ENCODE measurements around the gene ZBTB12. TPM values are rescaled to one million over a fixed set of nuclear protein-coding genes. Genes with fewer than 3 reads are reported as not detected.
"Not testable (repeated sequence)": the region's sequence is repeated elsewhere in the genome, so short reads cannot be mapped to it uniquely, and the experiment has no call there.

Gene ZBTB12
- total RNA-seq, 1 experiment from 2014 or later: 1.3 TPM

DNA sequence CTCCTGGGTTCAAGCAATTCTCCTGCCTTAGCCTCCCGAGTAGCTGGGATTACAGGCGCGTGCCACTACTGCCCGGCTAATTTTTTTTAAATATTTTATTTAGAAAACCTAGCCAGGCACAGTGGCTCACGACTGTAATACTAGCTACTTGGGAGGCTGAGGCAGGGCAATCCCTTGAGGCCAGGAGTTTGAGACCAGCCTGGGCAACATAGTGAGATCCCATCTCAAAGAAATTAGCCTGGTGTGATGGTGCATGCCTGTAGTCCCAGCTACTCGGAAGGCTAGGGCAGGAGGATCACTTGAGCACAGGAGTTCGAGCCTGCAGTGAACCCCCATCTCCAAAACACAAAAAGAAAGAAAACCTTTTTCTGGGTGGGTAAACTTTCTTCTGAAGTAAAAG is 25.5 kb downstream of the ZBTB12 start:
- no peak for DNase-seq (ENCODE audit: low spot score)

DNA sequence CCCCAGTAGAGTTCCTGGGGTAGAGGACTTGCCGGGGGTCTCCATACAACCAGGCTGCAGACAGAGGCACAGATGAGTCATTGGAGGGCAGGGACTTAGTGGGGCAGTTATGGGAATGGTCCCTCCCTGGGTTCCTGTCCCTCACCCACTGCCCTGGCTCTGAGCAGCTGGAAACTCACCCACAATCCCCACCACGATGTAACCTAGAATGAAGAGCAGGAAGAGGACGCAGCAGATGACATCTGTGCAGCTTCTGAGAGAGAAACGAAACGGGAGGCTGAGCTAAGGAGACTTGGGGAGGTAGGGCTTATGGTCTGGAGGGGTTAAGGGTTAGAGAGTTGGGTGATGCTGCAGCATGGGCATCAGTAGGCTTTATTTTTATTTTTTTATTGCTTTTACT is 26.0 kb downstream of the ZBTB12 start:
- DNase-seq (ENCODE audit: low spot score): no peak

DNA sequence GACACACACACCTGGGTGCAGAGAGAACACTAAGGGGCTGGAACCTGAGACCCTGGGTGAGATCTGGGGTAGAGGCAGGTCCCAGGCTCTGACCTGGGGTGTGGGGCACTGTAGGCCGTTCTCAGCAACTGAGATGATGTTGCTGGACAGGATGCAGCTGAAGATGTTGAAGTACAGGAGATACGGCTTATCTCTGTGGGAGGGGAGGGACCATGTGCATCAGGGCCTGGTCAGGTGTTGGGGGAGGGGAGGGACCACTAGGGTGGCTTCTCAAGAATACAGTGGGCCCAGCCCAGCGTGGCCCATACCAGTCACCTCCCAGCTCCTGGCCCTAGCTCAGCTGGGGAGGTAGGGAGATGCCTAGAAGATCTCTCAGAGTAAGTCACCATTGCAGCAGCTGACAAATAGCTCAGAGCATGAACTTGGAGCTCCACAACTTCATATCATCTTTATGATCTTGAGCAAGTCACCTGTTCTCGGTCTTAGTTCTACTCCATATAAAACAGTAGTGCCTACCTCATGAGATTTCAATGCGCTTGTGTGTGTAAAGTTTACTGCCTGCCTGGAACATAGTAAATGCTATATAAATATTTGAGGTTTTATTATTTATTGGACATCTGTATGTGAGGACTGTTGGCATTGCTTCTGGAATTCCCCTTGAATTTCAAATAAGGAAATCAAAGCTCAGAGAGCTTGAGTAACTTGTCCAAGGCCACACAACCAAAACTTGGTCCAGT is 26.9 kb downstream of the ZBTB12 start:
- DNase-seq (ENCODE audit: low spot score): no peak

DNA sequence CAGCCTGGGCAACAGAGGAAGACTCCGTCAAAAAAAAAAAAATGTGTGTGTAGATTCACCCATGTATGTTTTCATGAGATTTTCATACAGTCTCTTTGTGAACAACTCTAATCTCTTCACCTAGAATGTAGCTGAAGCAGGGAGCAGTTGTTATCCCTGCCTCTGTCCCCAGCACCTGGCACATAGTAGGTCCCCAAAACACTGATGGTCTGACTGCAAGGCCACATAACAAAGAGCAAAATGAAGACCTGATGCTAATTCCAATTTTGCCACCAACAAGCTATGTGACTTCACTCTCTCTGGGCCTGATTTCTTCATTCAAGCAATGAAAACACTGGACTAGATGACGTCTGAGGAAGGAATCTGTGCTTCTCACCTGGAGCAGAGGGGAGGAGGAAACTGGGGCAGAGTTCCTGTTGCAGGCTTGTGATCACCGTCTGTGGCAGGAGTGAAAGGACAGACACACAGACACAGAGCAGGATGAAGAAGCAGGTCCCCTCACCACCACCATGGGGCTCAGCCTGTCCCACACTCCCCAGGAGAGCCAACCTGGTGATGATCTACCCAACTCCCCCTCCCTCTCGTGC is 27.7 kb downstream of the ZBTB12 start:
- no peak for DNase-seq (ENCODE audit: low spot score)

DNA sequence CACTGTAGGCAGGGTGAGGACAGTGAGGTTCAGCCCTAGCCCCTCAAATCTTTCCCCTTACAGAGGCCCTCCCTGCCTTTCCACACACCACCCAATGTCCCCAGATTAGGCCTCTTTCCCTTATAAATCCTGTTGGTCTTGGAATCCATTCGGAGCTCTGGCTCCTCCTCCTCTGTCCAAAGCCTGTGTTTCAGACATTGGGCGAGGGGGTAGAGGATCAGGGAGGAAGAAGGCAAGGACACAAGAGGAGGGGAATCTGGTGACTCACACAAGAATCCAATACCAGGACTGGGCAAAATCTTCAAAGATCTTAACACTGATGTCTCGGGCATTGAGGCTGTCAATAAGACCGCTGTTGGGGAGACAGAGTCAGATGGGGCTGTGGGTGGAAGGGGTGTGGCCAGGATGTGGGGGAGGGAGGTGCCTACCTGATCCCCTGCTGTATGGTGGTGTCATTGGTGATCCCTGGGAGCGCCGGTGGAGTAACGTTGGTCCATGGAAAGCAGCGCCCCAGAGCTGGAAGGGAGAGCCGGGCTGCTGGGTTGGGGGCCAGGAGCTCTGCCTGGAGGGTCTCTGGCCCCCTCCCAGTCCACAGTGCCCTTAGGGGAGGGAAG is 30.7 kb downstream of the ZBTB12 start:
- DNase-seq (ENCODE audit: low spot score): peak; percentile 21

DNA sequence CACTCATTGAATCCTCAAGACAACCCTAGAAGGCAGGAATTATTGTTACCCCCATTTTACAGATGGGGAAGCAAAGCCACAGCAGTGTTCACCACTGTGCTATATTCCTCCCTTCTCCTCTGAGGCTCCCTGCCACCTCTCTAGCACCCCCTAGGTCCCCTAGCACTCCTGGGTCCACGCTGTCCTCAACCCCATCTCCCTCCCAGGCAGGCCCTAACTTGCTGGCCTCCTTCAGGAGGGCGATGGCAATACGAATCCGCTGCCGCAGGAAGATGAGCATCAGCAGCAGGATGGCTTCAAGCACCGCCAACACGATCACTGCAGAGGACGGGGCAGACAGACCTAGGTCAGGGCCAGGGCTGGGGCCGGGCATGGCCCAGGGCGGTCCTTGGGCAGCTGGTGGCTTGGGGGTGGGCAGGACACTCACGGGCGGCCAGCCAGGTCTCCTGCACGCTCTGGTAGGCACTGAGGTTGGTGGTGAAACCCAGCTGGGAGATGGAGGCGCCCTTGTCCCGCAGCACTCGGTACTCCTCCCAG is 31.4 kb downstream of the ZBTB12 start:
- DNase-seq (ENCODE audit: low spot score): no peak

DNA sequence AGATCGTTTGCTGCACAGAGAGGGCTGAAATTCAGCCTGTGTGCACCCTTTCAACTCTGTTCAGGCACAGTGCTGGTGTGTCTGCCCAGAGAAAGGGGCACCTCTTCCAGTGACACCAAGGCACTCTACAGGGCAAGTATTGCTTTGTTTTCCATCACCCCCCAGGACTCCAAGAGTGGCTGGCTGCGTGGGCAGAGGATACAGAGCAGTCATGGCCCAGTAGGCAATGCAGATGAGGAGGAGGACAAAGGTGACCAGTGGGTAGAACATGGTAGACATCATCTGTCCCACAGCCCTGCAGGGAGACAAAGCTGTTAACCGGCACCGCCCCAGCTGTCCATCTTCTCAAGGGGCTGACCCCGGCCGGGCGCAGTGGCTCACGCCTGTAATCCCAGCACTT is 32.5 kb downstream of the ZBTB12 start:
- no peak for DNase-seq (ENCODE audit: low spot score)

DNA sequence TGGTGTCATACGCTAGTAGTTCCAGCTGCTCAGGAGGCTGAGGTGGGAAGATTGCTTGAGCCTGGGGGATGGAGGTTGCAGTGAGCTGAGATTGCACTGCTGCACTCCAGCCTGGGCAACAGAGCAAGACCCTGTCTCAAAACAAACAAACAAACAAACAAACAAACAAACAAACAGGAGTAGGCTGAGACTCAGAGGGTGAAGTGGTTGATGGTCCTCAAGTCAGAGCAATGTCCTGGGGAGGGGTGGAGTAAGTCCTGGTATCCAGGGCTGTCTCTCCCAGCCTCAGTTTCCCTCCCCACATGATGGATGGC is 33.3 kb downstream of the ZBTB12 start:
- DNase-seq (ENCODE audit: low spot score): not testable (repeated sequence)

DNA sequence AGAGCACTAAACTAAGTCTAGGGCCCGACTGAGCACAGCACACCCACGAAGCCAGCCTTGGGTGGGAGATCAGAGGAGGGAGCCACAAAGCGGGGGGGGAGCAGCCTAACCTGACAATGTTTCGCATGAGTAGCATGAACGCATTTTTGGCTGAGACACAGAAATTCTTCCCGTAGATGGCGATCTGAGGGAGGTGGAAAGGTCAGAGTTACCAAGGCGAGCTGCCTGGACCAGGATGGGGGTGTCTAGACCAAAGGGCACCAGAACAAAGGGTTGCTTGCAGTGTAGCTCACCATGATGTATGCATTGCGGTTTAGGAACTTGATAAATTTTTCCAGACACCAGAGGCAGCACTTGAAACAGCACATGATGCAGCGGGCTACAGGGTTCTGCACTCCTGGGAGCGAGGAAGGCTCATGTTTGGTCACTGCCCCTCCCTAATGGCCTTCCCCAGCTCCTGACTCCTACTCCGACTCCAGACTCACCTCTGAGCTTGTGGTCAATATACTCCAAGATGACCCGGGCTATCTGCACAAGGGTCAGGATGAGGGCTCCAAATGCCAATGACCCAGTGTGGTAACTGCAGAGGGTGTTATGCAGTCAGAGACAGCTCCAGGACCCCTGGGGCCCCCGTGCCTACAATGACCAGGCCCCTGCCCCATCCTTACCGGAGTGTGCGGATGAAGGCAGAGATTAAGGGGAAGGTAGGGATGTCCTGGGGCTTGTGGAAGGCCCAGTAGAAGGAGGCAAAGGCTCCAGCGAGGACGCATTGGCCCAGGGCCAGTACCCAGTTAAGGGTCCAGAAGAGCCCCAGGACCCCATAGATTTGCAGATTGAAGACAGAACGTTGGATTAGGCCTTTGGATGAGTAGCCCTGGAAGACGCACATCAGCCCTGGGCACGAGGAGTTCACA is 36.4 kb downstream of the ZBTB12 start:
- no peak for DNase-seq (ENCODE audit: low spot score)

DNA sequence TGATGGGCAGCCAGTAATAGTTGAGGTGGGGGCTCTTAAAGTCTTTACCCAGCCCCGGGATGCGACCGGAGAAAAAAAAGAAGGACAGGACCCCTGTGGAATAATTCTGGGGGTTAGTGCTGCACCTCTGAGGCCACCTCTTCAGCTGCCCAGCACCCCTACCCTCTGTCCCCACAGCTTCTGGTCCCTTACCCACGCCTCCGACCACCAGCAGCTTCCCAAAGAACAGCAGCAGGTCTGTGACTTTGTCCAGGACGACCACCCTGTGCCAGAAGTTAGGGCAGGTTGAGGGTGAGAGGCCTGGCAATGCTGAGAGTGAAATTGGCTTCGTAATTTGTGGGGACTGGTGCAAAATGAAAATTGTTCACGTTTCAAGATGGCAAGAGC is 37.1 kb downstream of the ZBTB12 start:
- no peak for DNase-seq (ENCODE audit: low spot score)

DNA sequence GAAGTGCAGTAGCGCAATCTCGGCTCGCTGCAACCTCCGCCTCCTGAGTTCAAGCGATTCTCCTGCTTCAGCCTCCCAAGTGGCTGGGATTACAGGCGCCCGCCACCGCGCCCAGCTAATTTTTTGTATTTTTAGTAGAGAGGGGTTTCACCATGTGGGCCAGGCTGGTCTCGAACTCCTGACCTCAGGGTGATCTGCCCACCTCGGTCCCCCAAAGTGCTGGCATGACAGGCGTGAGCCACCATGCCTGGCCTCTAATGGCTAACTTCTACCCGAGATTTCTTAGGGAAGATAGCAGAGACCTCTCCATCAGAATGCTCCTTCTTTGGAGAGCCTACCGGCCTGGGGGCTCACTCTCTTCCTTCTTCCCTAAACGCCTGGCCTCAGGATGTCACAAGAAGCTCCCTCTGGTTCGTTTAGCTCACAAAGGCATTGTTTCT is 37.7 kb downstream of the ZBTB12 start:
- DNase-seq (ENCODE audit: low spot score): not testable (repeated sequence)

DNA sequence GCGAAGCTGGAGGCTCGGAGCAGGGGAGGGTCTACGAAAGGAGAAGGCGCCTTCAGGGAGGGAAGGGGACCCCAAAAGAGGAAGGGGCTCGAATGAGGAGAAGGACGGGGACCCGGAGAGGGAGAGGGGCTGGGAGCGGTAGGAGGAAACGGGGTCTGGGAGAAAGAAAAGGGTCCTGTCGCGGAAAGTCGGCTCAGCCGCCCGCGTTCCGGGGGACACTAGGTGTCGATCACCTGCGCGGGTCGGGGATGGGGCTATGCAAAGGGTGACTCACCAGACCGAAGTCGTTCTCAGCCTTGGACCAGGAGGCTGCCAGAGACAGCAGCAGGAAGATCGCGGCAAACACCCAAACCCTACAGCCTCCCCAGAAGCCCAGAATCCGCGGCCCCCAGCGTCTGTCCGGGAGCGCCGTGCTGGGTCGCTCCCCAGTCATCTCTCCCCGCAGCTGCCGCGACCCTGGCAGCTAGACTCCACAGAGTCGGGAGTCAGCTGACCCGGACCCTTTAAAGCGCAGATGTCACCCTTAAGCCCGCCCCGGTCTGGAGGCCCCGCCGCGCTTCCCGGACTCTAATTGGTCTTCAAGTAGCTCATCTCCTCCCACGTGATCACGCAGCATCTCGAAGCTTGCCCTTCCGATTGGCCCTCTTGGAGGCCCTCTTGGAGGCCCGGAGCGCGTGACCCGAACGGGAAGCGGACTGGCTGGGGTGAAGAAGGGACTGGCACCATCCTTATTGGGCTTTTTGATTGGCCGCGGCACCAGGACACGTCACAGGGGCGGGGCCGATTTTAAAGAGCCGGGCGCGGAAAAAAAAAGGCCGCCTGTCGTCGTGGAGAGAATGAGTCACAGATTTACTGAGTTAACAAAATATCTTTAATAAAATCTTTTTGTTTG is 39.3 kb downstream of the ZBTB12 start, which contains the start of gene NEU1:
NEU1 (minus strand) TSS at position 478 of the 892 bp plus-strand sequence; CDS start at position 433, 45 bp downstream.
- peak; percentile 100 for DNase-seq (ENCODE audit: low spot score)

DNA sequence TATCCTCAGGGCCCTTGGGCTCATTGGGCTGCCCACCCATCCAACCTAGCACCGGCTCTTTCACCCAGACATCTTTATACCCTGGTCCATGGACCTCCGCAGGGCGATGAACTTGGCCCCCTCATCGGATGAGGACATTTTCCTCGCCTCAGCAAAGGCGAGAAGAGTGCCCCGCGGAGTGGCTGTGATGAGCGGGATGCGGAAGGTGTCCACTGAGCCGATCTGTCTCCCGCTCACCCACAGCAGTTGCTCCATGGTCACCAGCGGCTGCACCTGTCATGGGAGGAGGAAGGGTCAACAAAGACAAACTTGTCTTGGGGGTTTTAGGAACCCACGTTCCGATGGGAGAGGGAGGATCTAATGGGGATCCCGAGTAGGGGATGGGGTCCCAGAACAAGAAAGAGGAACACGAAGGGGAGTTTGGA is 40.0 kb downstream of the ZBTB12 start:
- no peak for DNase-seq (ENCODE audit: low spot score)

DNA sequence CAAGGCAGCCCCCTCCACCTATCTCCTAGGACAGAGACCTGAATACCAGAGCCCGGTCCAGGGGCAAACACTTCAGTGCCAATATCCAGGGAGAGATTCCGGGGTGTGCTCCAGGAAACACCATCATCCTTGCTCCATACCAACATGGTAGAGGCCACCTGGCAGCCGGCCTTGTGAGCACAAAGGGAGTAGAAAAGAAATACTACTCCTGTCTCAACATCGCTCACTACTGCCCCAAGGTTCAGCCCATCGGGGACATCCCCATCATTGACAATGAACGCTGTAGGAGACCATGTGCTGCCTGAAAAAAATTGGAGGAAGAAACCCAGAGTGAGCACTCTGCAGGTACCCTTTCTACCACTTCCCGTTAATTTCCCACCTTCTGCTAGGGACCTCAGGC is 40.7 kb downstream of the ZBTB12 start:
- DNase-seq (ENCODE audit: low spot score): no peak

DNA sequence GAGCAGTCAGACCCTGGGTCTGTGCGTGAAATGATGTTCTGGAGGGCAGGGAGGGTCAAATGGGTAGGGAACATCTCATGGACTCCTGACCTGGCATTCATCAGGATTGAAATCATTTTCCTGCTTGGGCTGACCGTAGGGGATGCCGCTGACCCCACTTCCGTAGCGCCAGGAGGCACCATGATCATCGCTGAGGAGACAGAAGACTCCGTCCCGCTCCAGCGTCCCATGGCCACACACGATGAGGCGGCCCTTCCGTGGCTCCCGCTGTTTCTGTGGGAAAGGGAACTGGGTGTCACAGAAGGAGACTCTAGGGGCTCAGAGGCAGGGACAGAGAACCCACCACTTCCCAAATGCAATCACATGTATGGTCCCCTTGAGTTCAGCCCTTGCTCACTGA is 41.5 kb downstream of the ZBTB12 start:
- DNase-seq (ENCODE audit: low spot score): no peak

DNA sequence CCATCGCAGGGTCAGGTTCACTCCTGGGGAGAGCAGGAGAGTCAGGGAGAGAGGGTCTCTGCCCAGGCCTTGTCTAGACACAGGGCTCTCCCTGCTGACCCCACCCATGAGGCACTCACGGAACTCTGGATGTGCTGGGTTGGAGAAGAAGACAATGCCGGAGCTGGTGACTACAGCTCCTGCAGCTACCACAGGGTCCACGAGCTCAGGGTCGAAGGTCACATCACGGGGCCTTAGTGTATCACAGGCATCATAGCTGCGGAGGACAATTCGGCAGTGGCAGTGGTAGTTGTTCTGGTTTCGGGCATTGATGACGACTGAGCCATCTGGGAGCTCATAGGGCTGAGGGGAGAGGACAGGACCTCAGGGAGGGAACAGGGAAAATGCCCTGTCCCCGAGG is 42.0 kb downstream of the ZBTB12 start:
- no peak for DNase-seq (ENCODE audit: low spot score)

DNA sequence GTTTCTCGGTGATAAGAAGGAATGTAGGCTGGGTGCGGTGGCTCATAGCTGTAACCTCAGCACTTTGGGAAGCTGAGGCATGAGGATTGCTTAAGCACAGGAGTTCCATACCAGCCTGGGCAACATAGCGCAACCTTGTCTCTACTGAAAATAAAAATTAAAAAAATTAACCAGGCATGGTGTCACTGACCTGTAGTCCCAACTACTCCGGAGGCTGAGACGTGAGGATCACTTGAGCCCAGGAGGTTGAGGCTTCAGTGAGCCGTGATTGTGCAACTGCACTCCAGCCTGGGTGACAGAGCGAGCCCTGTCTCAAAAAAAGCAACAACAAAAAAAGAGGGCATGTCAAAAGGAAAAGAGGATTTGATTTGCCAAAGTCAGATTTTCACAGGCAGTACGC is 43.2 kb downstream of the ZBTB12 start:
- no peak for DNase-seq (ENCODE audit: low spot score)

DNA sequence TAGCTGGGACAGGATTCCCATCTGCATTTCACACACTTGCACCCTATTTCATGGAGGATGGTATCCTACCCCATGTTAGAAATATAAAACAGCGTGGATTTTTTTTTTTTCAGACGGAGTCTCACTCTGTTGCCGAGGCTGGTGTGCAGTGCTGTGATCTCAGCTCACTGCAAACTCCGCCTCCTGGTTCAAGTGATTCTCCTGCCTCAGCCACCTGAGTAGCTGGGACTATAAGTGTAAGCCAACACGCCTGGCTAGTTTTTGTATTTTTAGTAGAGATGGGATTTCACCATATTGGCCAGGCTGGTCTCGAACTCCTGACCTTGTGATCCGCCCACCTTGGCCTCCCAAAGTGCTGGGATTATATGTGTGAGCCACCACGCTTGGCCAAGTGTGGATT is 44.1 kb downstream of the ZBTB12 start:
- DNase-seq (ENCODE audit: low spot score): not testable (repeated sequence)

DNA sequence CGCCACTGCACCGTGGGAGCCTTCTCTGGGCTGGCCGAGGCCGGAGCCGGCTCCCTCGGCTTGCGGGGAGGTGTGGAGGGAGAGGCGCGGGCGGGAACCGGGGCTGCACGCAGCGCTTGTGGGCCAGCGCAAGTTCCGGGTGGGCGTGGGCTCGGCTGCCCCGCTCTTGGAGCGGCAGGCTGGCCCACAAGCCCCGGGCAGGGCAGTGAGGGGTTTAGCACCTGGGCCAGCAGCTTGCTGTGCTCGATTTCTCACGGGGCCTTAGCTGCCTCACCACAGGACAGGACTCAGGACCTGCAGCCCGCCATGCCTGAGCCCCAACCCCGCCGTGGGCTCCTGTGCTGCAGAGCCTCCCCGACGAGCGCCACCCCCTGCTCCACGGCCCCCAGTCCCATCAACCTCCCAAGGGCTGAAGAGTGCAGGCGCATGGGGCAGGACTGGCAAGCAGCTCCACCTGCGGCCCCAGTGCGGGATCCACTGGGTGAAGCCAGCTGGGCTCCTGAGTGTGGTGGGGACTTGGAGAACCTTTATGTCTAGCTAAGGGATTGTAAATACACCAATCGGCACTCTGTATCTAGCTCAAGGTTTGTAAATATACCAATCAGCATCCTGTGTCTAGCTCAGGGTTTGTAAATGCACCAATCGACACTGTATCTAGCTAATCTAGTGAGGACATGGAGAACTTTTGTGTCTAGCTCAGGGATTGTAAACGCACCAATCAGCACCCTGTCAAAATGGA is 49.7 kb downstream of the ZBTB12 start:
- DNase-seq (ENCODE audit: low spot score): not testable (repeated sequence)

DNA sequence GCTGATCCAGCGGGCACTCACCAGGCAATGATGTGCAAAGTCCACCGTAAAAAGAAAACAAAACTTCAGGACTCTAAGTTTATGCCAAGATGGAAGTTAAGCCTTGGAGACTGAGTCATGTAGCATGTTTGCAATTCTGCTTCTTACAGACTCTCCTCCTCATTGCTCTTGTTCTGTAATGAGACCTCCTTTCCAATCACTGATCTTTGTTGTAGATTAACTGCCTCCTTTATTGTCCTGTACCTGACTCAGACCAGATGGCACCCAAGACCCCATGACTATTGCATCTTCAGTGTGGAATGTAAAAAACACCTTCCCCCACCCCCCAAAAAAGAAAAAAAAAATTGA is 50.4 kb downstream of the ZBTB12 start:
- no peak for DNase-seq (ENCODE audit: low spot score)
